SHP77 (cell line): ENCODE results near the gene LCA5.
A peak's percentile ranks its signal among the peaks of the same experiment; 100 is the strongest.
"Not testable (repeated sequence)": the region's sequence is repeated elsewhere in the genome, so short reads cannot be mapped to it uniquely, and the experiment has no call there.

Experiments used
- DNase-seq, 2 experiments: peaks; one replicate each; lab custom pipeline; 2025; lab: John Stamatoyannopoulos, UW

The LCA5 gene

DNA sequence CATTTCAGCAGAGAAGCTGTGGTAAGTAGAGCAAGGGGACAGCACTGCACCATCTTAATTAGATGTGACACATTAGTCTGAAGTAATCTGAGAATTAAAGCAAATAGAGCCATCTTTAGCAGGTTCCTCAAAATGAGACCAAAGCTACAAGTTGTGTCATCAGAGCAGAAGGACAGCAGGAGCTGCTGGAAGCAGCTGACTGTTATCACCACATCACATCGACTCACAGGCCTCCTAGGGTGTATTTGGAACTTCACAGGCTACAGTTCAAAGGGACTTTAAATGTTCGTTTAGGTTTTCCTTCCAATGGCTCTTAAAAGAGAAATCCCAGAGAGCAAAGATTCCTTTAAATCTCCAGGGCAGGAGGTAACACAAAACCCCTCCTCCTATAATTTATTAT, 69.5 kb downstream of the LCA5 start:
- DNase-seq = no peak

DNA sequence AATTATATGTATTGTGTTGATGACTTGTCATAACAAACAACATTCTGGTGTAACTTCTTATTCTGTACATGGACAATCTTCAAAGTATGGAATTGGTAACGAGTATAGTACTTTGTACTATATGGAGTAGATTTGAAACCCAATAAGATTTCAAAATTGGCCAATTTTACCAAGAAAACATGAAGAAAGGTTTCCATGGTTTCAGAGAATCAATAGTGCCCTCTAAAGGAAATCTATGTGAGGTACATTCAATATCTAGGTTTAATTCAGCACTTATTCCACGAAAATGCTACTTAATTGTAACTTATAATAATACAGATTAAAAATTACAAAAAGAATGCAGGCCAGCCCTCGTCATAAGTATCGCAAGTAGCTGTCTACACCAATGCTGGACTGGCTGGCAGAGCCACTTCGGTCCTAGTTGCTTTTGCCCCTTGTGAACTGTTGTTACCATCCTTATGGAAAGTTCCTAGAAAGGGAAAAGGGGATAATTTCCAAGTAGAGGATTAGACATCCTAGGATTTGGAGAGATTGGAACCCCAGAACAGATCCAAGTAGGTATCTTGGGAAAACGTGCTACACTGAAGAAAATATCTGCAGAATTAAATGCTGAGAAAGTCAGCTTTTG, 70.9 kb downstream of the LCA5 start:
- DNase-seq = peak in 1 of 2 experiments; percentile 3

GRCh38 chr6:79465381-79465780, 71.8 kb downstream of the LCA5 start:
- DNase-seq = no peak

DNA sequence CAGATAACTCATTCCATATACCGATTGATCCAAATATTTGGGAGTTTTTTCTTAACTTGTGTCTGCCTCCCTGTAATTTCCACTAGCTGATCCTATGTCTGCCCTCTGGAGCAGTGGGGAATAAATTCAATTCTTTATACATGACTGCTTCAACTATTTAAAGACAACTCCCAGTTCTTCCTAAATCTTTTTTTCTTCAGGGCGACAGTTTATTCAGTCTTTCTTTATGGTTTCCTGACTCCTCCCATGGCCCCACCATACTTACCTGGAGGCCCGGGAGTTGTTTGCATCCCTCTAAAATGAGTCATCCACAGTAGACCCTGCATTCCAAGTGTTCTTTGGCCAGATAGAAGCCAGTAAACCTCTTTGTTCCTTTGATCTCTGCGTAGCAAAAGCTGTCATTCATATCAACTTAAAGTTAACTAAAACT, 73.6 kb downstream of the LCA5 start:
- no peak for DNase-seq

DNA sequence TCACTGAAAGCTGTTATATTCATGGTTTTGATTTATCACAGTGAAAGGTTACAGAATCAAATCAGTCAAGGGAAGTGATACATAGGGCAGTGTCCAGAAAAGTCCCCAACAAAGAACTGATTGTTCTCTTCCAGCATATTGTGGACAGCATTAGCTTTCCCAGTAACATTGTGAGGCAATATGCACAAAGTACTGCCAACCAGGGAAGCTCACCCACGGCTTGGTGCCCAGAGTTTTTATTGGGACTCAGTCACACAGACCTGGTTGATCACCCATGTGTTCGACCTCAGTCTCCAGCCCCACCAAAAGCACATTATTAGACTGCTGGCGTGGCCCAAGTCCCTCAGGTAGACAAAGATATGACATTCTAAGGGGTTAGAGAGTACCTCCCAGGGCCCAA, 76.0 kb downstream of the LCA5 start:
- no peak for DNase-seq

DNA sequence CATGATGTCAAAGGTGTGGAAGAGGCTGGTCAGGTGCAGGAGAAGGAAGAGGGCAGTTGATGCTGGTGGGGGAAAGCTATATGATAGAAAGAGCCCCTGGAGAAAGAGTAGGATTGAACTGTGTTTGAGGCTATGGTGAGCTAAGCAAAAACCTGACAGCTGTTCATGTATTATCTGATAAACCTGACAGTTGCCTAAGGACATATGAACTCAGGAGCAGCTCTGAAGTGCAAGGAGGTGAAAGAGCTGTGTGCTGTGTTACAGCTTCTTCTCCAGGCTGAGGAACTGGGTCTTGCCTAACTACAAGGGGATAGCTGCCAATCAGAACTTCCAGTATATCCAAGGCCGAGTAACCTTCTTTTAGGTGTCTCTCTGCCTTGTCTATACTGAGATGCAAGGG, 81.8 kb downstream of the LCA5 start:
- no peak for DNase-seq

GRCh38 chr6:79453558-79454042, 83.6 kb downstream of the LCA5 start:
- no peak for DNase-seq

DNA sequence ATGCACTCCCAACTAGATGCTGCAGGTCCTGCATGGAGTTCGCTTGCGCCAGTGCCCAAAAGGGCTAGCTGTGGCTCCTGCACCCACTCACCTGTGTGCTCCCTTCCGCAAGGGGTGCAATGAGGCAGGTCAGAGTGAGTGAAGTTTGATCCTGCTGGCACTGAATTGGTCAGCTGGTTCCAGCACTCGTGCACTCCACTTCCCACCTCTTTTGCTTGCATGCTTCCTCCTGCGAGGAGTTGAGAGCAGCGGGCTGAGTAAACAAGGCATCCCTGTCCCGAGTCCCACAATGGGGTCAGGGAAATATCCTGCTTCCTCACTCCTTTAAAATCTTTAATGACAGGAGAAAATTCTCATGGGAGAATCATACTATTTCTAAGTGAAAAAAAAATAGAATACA, 86.2 kb downstream of the LCA5 start:
- DNase-seq = no peak

GRCh38 chr6:79446006-79446405, 91.2 kb downstream of the LCA5 start:
- DNase-seq = no peak

DNA sequence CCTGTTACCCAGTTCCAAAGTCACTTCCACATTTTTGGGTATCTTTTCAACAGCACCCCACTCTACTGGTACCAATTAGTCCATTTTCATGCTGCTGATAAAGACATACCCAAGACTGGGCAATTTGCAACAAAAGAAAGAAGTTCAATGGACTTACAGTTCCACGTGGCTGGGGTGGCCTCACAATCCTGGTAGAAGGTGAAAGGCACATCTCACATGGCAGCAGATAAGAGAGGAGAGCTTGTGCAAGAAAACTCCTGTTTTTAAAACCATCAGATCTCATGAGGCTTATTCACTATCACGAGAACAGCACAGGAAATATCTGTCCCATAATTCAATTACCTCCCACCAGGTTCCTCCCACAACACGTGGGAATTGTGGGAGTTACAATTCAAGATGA, 93.4 kb downstream of the LCA5 start:
- not testable (repeated sequence) for DNase-seq

DNA sequence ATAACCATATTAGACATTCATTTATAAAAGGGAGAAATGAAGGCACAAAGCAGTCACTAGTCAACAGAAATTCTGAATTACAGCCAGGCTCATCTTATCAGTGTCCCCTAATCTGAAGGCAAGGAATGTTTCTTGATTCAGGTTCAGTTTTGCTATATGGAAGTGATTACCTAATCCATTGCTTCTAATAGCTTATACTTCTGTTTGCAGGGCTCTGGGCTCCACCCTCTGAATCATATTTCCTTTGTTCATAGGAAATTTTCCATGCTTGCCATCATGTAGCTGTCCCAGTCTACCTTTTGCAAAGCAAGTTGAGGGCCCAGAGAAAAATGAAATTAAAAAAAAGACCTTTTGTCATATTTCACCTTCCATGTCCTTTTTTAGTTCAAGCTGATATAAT, 96.0 kb downstream of the LCA5 start:
- DNase-seq = no peak

DNA sequence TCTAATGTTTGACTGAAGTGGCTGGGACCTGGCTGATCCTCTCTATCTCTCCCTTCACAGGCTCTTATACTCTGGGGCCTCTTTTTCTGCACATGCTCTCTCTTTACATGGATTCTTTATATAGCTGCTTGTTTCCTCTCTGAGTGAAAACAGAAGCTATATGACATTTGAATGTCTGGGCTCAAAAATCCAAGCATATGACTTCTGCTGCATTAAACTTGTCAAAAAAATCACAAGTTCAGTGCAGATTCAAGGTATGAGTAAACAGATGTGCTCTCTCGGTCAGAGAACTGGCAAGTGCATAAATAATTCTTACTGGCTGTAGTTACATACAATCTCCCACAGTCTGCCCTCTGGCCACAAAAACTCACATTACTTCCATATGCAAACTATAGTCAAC, 96.6 kb downstream of the LCA5 start:
- no peak for DNase-seq

DNA sequence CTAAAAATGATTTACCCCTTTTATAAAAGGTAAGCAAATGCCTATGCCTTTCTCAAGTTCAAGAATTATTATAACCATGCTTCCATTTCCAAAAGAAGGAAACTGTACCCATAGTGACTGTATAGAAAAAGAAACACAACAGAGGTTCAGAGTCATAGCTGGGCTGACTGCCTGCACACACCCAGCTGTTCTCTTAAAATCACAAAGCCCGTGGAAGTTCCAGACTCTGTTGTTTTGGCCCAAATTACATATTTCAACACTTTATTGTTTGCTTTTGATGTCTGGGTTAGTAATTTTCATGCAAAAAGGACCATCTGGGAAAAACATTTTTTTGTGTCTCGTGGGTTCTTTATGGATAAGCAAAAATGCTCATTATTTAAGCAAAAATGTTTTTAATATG, 99.2 kb downstream of the LCA5 start:
- no peak for DNase-seq

GRCh38 chr6:79436241-79436640, 101.0 kb downstream of the LCA5 start:
- DNase-seq = no peak

- DNase-seq = no peak
Observed at GRCh38 chr6:79435746-79436145, 101.5 kb downstream of the LCA5 start.
